Measurements from ENCODE around the gene ADNP.

- no peak for TF ChIP-seq CTCF (IDR thresholded peaks at IDR 0.05)
- no peak for TF ChIP-seq POLR2A (IDR thresholded peaks at IDR 0.05)
- no peak for TF ChIP-seq EP300 (IDR thresholded peaks at IDR 0.05)
These were observed 15.8 kb downstream of the ADNP start for GRCh38 chr20:50915424-50915823.
